Measurements from ENCODE around the gene TRAF2. TPM values are rescaled to one million over a fixed set of nuclear protein-coding genes. Genes with fewer than 3 reads are reported as not detected.
"Not testable (repeated sequence)": the region's sequence is repeated elsewhere in the genome, so short reads cannot be mapped to it uniquely, and the experiment has no call there.

The TRAF2 gene
- 5.3 and 10.1 TPM in 2 replicates for total RNA-seq

- FAIRE-seq (no peak), DNase-seq (ENCODE audit: low read depth) (peak; percentile 96)
- H3K27me3 ChIP-seq (ENCODE audit: control insufficient read depth, insufficient read depth, low read length), result no peaks in the 10 kb centered on the region
- H3K4me3 ChIP-seq (ENCODE audit: low read depth, low read length), result peak within 1 kb of the TSS; percentile 93
- TF ChIP-seq CTCF (IDR thresholded peaks at IDR 0.05; ENCODE audit: insufficient read depth, low read length, severe bottlenecking), result no peak
- H3K36me3 ChIP-seq (ENCODE audit: control insufficient read depth, insufficient read depth, low read length), result peaks cover 4% of the 10 kb centered on the region
These were observed at the start of gene TRAF2 for GRCh38 chr9:136885950-136886578. Gene TRAF2, plus strand, starts transcription at chr9:136886516. Its CDS starts 12,225 bp downstream, at chr9:136898741.

DNA sequence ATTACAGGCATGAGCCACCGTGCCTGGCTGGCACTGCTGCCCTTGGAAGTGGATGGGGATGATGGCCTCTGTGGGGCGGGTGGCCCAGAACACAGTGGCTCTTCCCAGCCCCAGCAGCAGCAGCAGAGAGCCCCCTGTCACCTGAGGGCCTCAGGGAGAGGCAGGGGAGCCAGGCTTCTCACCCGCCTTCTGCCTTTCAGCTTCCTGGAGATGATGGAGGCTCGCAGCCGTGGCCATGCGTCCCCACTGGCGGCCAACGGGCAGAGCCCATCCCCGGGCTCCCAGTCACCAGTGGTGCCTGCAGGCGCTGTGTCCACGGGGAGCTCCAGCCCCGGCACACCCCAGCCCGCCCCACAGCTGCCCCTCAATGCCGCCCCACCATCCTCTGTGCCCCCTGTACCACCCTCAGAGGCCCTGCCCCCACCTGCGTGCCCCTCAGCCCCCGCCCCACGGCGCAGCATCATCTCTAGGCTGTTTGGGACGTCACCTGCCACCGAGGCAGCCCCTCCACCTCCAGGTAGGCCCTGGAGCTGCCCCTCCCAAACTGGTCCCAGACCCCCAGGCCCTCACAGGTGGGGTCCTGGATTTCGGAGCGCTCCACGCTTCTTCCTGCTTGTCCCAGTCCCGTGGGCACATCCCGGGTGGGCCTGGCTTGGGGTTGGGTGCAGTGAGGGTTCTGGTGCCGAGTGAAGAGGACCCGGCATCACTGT lies 49.0 kb upstream of the TRAF2 start:
- TF ChIP-seq CTCF (IDR thresholded peaks at IDR 0.05; ENCODE audit: insufficient read depth, low read length, severe bottlenecking), result no peak
- DNase-seq (ENCODE audit: low read depth) (no peak), FAIRE-seq (no peak)
- Histone ChIP-seq H3K36me3 (ENCODE audit: control insufficient read depth, insufficient read depth, low read length) (peaks cover 5% of the 10 kb centered on the region), H3K4me3 (ENCODE audit: low read depth, low read length) (no peak overlapping the region), H3K27me3 (ENCODE audit: control insufficient read depth, insufficient read depth, low read length) (no peaks in the 10 kb centered on the region)

GRCh38 chr9:136837856-136838277 lies 48.4 kb upstream of the TRAF2 start:
- not testable (repeated sequence) for H3K27me3 ChIP-seq (ENCODE audit: control insufficient read depth, insufficient read depth, low read length); H3K36me3 ChIP-seq (ENCODE audit: control insufficient read depth, insufficient read depth, low read length); FAIRE-seq; H3K4me3 ChIP-seq (ENCODE audit: low read depth, low read length); DNase-seq (ENCODE audit: low read depth)

GRCh38 chr9:136838314-136839228 lies 47.7 kb upstream of the TRAF2 start:
- Histone ChIP-seq H3K36me3 (ENCODE audit: control insufficient read depth, insufficient read depth, low read length) (peaks cover 5% of the 10 kb centered on the region), H3K27me3 (ENCODE audit: control insufficient read depth, insufficient read depth, low read length) (no peaks in the 10 kb centered on the region), H3K4me3 (ENCODE audit: low read depth, low read length) (no peak overlapping the region)
- FAIRE-seq, result no peak
- TF ChIP-seq CTCF (IDR thresholded peaks at IDR 0.05; ENCODE audit: insufficient read depth, low read length, severe bottlenecking), result no peak
- DNase-seq (ENCODE audit: low read depth), result no peak

GRCh38 chr9:136839229-136840139 lies 46.8 kb upstream of the TRAF2 start:
- no peak for FAIRE-seq
- TF ChIP-seq CTCF (IDR thresholded peaks at IDR 0.05; ENCODE audit: insufficient read depth, low read length, severe bottlenecking), result no peak
- Histone ChIP-seq H3K4me3 (ENCODE audit: low read depth, low read length) (no peak overlapping the region), H3K36me3 (ENCODE audit: control insufficient read depth, insufficient read depth, low read length) (peaks cover 5% of the 10 kb centered on the region), H3K27me3 (ENCODE audit: control insufficient read depth, insufficient read depth, low read length) (no peaks in the 10 kb centered on the region)
- DNase-seq (ENCODE audit: low read depth), result no peak
